ENCODE data around the gene CLP1.

DNA sequence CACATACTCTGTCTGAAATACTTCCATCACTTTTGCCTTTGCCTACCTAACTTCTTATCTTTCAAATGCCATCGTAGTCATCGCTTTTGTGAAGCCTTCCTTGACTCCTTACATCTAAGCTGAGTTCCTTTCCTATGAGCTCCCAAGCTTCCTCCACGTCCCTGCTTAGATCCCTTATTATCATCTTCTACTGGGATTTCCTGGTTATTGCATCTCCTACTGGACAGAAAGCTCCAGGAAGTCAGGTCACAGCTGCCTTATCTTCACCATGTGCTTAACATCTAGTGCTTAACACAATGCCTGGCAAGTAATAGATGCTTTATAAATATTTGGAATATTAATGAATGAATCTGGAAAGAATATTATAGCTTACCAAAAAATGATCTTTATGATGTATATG is 13.8 kb upstream of the CLP1 start:
- no peak for TF ChIP-seq CTCF (IDR thresholded peaks at IDR 0.05)
- no peak for TF ChIP-seq POLR2AphosphoS5 (IDR thresholded peaks at IDR 0.05)
